ENCODE results near the gene PCDHA13. TPM values are rescaled to one million over a fixed set of nuclear protein-coding genes. Genes with fewer than 3 reads are reported as not detected.

PCDHA13 gene
- total RNA-seq, 2 donors from 2014 or later, result 0.27 to 0.31 TPM

Other genes with a start within 250 kb of the PCDHA13 start
- gene CD14, start 248.9 kb upstream of the PCDHA13 start, total RNA-seq, result 100 to 1,000 TPM in 1 of 2 donors, 10 to 100 TPM in 1; 73.9 to 107 TPM
- gene TMCO6, start 242.7 kb upstream of the PCDHA13 start, total RNA-seq, result 1 to 10 TPM; 3.9 to 6.4 TPM
- 100 to 1,000 TPM in 1 of 2 donors, 10 to 100 TPM in 1; 98.2 to 108 TPM for gene NDUFA2, start 234.5 kb upstream of the PCDHA13 start, total RNA-seq
- 10 to 100 TPM; 59.6 to 62.8 TPM for gene IK, start 234.3 kb upstream of the PCDHA13 start, total RNA-seq
- 10 to 100 TPM; 11.0 to 15.4 TPM for gene WDR55, start 217.2 kb upstream of the PCDHA13 start, total RNA-seq
- under 1 TPM; 0.35 to 0.44 TPM for gene DND1, start 208.5 kb upstream of the PCDHA13 start, total RNA-seq
- gene HARS1, start 190.8 kb upstream of the PCDHA13 start, total RNA-seq, result 10 to 100 TPM; 35.3 to 46.5 TPM
- gene HARS2, start 190.7 kb upstream of the PCDHA13 start, total RNA-seq, result 10 to 100 TPM; 19.2 TPM
- gene ZMAT2, start 181.7 kb upstream of the PCDHA13 start, total RNA-seq, result 10 to 100 TPM; 34.0 to 36.8 TPM
- not detected for gene PCDHA1, start 96.0 kb upstream of the PCDHA13 start, total RNA-seq
- gene PCDHA2, start 87.3 kb upstream of the PCDHA13 start, total RNA-seq, result not detected
- gene PCDHA3, start 81.1 kb upstream of the PCDHA13 start, total RNA-seq, result under 1 TPM; 0.06 to 0.44 TPM
- gene PCDHA4, start 75.1 kb upstream of the PCDHA13 start, total RNA-seq, result under 1 TPM; 0.16 to 0.24 TPM
- gene PCDHA5, start 60.5 kb upstream of the PCDHA13 start, total RNA-seq, result under 1 TPM in 1 of 2 donors, not detected in 1; 0.08 TPM
- gene PCDHA6, start 54.2 kb upstream of the PCDHA13 start, total RNA-seq, result under 1 TPM; 0.09 to 0.21 TPM
- gene PCDHA7, start 47.9 kb upstream of the PCDHA13 start, total RNA-seq, result not detected
- gene PCDHA8, start 40.9 kb upstream of the PCDHA13 start, total RNA-seq, result under 1 TPM; 0.06 to 0.10 TPM
- gene PCDHA9, start 33.7 kb upstream of the PCDHA13 start, total RNA-seq, result under 1 TPM; 0.03 to 0.05 TPM
- under 1 TPM; 0.44 to 0.55 TPM for gene PCDHA10, start 26.2 kb upstream of the PCDHA13 start, total RNA-seq
- gene PCDHA11, start 13.2 kb upstream of the PCDHA13 start, total RNA-seq, result under 1 TPM; 0.09 to 0.29 TPM
- gene PCDHA12, start 6.8 kb upstream of the PCDHA13 start, total RNA-seq, result under 1 TPM; 0.15 to 0.34 TPM
- gene PCDHAC1, start 44.2 kb downstream of the PCDHA13 start, total RNA-seq, result 1 to 10 TPM in 1 of 2 donors, under 1 TPM in 1; 0.65 to 1.0 TPM
- 1 to 10 TPM; 1.7 to 2.9 TPM for gene PCDHAC2, start 84.4 kb downstream of the PCDHA13 start, total RNA-seq
- not detected for gene PCDHB1, start 169.2 kb downstream of the PCDHA13 start, total RNA-seq
- 1 to 10 TPM; 2.9 to 3.1 TPM for gene PCDHB2, start 212.5 kb downstream of the PCDHA13 start, total RNA-seq
- 1 to 10 TPM; 1.3 to 1.9 TPM for gene PCDHB3, start 218.3 kb downstream of the PCDHA13 start, total RNA-seq
- gene PCDHB4, start 239.7 kb downstream of the PCDHA13 start, total RNA-seq, result 1 to 10 TPM; 1.6 to 2.4 TPM

Data from left cardiac atrium (tissue), 2 donors.